ENCODE results near the gene GHR. TPM values are rescaled to one million over a fixed set of nuclear protein-coding genes. Genes with fewer than 3 reads are reported as not detected.
A peak's percentile ranks its signal among the peaks of the same experiment; 100 is the strongest.

GHR gene
- total RNA-seq, 1 donor from 2014 or later = 2.3 TPM

GRCh38 chr5:42753099-42753498 is 329.9 kb downstream of the GHR start:
- no peak overlapping the region for H3K4me2 ChIP-seq (ENCODE audit: low read length)
- H3K79me2 ChIP-seq (ENCODE audit: insufficient read depth, low read length) = no peaks in the 10 kb centered on the region
- H3K36me3 ChIP-seq (ENCODE audit: insufficient read depth, low read length) = no peaks in the 10 kb centered on the region
- H3K4me3 ChIP-seq (ENCODE audit: insufficient read depth, low read depth, low read length) = no peak overlapping the region
- TF ChIP-seq EZH2 (IDR thresholded peaks at IDR 0.05; ENCODE audit: insufficient read depth, low read length) (no peak), CTCF (IDR thresholded peaks at IDR 0.05; ENCODE audit: insufficient read depth, low read depth, low read length) (no peak)
- Mint-ChIP-seq H3K27ac (ENCODE audit: unreplicated experiment) (no peak overlapping the region), H3K4me1 (ENCODE audit: low read depth, unreplicated experiment) (peaks cover 5% of the 10 kb centered on the region), H3K36me3 (ENCODE audit: low read depth, unreplicated experiment) (no peaks in the 10 kb centered on the region), H3K4me3 (ENCODE audit: unreplicated experiment) (no peak overlapping the region), H3K27me3 (ENCODE audit: low read depth, unreplicated experiment) (peaks cover 6% of the 10 kb centered on the region), H3K9me3 (ENCODE audit: unreplicated experiment) (no peaks in the 10 kb centered on the region)
- DNase-seq (ENCODE audit: low read depth) = no peak
- no peaks in the 10 kb centered on the region for H4K20me1 ChIP-seq (ENCODE audit: insufficient read depth, low read length)
- no peaks in the 10 kb centered on the region for H3K9me3 ChIP-seq (ENCODE audit: insufficient read depth, low read depth, low read length)
- no peak for FAIRE-seq
- no peaks in the 10 kb centered on the region for H3K27me3 ChIP-seq (ENCODE audit: insufficient read depth, low read length)
- H3K27ac ChIP-seq (ENCODE audit: low read depth, low read length) = no peak overlapping the region
- H3K9ac ChIP-seq (ENCODE audit: low read length) = no peak overlapping the region
- no peaks in the 10 kb centered on the region for H3K4me1 ChIP-seq (ENCODE audit: insufficient read depth, low read length)
- no peak overlapping the region for H2AFZ ChIP-seq (ENCODE audit: low read depth, low read length)

GRCh38 chr5:42756606-42757601 is 333.7 kb downstream of the GHR start, which contains the start of gene CCDC152:
CCDC152 (plus strand) TSS chr5:42756818; CDS start chr5:42759122, 2,304 bp downstream.
- Histone ChIP-seq H3K36me3 (ENCODE audit: insufficient read depth, low read length) (no peaks in the 10 kb centered on the region), H3K27me3 (ENCODE audit: insufficient read depth, low read length) (no peaks in the 10 kb centered on the region), H4K20me1 (ENCODE audit: insufficient read depth, low read length) (no peaks in the 10 kb centered on the region), H3K79me2 (ENCODE audit: insufficient read depth, low read length) (no peaks in the 10 kb centered on the region), H3K4me3 (ENCODE audit: insufficient read depth, low read depth, low read length) (peak within 1 kb of the TSS; percentile 53), H3K9ac (ENCODE audit: low read length) (peak within 1 kb of the TSS; percentile 73), H2AFZ (ENCODE audit: low read depth, low read length) (peak within 1 kb of the TSS; percentile 67), H3K27ac (ENCODE audit: low read depth, low read length) (no peak within 1 kb of the TSS), H3K9me3 (ENCODE audit: insufficient read depth, low read depth, low read length) (no peaks in the 10 kb centered on the region), H3K4me1 (ENCODE audit: insufficient read depth, low read length) (no peaks in the 10 kb centered on the region), H3K4me2 (ENCODE audit: low read length) (peak within 1 kb of the TSS; percentile 81)
- Mint-ChIP-seq H3K27me3 (ENCODE audit: low read depth, unreplicated experiment) (peaks cover 6% of the 10 kb centered on the region), H3K4me3 (ENCODE audit: unreplicated experiment) (peak within 1 kb of the TSS; percentile 82), H3K4me1 (ENCODE audit: low read depth, unreplicated experiment) (peaks cover 6% of the 10 kb centered on the region), H3K36me3 (ENCODE audit: low read depth, unreplicated experiment) (no peaks in the 10 kb centered on the region), H3K9me3 (ENCODE audit: unreplicated experiment) (no peaks in the 10 kb centered on the region), H3K27ac (ENCODE audit: unreplicated experiment) (peak within 1 kb of the TSS; percentile 7)
- TF ChIP-seq EZH2 (IDR thresholded peaks at IDR 0.05; ENCODE audit: insufficient read depth, low read length) (no peak), CTCF (IDR thresholded peaks at IDR 0.05; ENCODE audit: insufficient read depth, low read depth, low read length) (no peak)
- FAIRE-seq (no peak), DNase-seq (ENCODE audit: low read depth) (peak; percentile 19)
